Transverse colon (tissue), 4 donors: Measurements from ENCODE around the gene CABCOCO1.

Experiments
- CTCF ChIP-seq, 5 experiments: fragments of 200-600 bp in 3 of 5; fragments of 450-650 bp in 2 of 5; sonication (generic) in 3 of 5; IDR thresholded peaks; 1 replicate in 2 of 5; 2 replicates in 3 of 5; pipeline ENCODE4 v1.5.1; 2016 to 2017; ENCODE audit warnings: antibody characterized with exemption in 5 of 5, inconsistent platforms in 3 of 5, mild to moderate bottlenecking in 2 of 5, moderate library complexity in 1 of 5
- EP300 ChIP-seq: sonication (generic); formaldehyde crosslinking; IDR thresholded peaks from one replicate; pipeline ENCODE4 v1.6.1; 2017; ENCODE audit warnings: antibody characterized with exemption, low read depth
- POLR2AphosphoS5 ChIP-seq, 3 donors: sonication (generic); formaldehyde crosslinking; IDR thresholded peaks; one replicate each; pipeline ENCODE4 v1.6.1; 2016; ENCODE audit warnings: antibody characterized with exemption in 3 of 3

- TF ChIP-seq CTCF (IDR thresholded peaks at IDR 0.05) (no peak), EP300 (no peak), POLR2AphosphoS5 (IDR thresholded peaks at IDR 0.05) (no peak)
Observed at GRCh38 chr10:61623161-61623560, 39.6 kb upstream of the CABCOCO1 start.
